Measurements from ENCODE around the gene GPC1.
"Not testable (repeated sequence)": the region's sequence is repeated elsewhere in the genome, so short reads cannot be mapped to it uniquely, and the experiment has no call there.

GPC1 gene

DNA sequence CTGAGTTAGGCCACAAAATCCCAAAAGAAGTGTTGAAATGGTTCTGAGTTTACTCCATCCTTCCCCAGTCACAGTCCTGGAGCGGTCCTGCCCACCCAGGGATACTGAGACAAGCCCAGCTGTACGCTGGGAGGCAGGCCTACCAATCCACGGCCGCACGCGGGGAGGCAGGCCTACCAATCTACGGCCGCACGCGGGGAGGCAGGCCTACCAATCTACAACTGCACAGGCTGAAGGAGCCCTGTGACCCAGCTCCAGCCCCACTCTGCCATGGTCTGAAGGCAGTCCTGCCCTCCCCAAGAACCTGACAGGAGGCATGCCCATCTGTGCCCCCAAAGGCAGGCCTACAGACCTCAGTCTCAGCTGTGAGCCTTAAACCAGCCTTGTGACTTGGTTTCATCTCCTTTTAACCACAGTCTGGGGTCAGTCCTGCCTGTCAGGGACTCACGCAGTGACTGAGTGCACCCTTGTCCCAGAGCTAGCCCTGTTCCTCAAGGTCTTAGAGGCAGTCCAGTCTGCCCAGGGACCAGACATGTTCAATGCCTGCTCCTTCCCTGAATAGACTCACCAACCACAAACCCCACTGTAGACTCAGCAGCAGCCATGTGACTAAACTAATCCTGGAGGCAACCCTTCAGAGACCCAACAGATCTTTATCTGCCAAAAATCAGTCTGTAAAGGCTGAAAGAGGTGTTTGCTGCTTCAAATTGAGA, 36.8 kb downstream of the GPC1 start:
- no peak for DNase-seq

DNA sequence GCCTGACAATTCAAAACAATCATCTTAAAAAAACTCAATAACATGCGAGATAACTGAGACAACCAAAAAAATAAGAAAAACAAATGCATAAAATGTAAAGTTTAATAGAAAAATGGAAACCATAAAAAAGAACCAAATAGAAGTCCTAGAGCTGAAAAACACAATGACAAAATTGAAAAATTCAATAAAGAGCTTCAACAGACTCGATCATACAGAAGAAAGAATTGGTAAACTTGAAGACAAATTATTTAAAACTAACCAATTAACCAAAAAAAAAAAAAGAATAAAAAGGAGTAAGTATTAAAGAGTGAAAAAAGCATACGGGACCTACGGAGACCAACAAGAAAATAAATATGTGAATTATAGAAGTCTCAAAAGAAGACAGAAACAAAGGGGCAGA, 37.7 kb downstream of the GPC1 start:
- no peak for DNase-seq

DNA sequence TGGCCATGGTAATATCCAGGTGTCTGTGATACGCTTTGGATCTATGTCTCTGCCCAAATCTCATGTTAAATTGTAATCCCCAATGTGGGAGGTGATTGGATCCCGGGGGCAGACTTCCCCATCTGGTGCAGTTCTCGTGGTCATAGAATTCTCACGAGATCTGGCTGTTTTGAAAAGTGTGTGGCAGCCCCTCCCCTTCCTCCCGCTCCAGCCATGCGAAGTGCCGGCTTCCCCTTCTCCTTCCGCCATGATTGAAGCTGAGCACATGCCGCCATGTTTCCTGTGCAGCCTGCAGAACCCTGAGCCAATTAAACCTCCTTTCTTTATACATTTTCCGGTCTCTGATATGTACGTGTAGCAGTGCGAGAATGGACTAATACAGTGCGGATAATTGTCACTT, 42.5 kb downstream of the GPC1 start:
- no peak for DNase-seq

DNA sequence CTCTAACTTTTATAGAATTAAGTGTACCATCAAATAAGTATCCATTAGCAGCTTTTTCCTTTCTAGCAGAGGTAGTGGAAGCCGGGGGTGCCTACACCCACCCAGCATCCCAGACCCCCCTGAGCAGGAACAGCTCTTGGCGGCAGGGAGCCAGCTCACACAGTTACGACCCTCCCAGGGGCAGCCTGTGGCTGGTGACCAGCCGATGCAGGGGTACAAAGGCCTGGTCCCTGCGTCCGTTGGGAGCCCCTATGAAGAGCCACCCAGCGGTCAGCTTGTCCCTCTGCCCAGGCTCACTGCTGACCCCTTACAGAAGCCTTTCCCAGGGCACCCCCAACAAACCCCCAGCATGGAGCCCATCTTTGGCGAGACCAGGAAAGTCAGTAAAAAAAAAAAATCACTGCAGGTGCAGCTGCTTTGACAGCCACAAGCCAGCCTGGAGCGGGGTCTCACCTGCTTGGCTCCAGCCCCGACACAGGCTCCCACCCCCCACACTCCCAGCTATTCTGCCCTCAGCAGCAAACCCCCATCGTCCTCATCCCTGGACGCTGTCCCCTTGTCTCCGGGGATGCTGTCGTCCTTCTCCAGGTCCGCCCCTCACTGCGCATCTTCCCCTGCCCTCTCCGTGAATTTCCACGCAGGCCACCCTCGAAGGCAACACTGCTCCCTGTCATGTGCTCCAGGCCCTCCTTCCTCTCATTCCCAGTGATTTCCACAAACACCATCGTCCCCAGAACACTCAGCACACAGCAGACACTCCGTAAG, 43.1 kb downstream of the GPC1 start:
- DNase-seq, result no peak

DNA sequence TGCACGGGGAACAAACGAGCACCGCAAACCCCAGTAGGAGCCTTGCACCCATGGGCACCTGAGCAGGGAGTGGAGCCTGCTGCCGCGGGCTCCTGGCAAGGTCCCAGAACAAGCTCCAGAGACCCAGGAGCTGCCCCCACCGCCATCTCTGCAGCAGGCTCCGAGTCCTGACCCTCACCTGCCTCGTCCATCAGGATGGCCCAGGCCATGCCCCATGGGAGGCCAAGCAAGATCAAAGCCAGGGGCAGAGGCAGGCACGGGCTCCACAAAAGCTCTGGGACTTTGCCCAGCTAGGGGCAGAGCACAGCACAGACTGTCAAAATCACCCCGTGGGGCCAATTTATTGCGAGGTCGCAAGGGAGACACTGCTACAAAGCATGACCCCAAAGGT, 43.6 kb downstream of the GPC1 start:
- no peak for DNase-seq

DNA sequence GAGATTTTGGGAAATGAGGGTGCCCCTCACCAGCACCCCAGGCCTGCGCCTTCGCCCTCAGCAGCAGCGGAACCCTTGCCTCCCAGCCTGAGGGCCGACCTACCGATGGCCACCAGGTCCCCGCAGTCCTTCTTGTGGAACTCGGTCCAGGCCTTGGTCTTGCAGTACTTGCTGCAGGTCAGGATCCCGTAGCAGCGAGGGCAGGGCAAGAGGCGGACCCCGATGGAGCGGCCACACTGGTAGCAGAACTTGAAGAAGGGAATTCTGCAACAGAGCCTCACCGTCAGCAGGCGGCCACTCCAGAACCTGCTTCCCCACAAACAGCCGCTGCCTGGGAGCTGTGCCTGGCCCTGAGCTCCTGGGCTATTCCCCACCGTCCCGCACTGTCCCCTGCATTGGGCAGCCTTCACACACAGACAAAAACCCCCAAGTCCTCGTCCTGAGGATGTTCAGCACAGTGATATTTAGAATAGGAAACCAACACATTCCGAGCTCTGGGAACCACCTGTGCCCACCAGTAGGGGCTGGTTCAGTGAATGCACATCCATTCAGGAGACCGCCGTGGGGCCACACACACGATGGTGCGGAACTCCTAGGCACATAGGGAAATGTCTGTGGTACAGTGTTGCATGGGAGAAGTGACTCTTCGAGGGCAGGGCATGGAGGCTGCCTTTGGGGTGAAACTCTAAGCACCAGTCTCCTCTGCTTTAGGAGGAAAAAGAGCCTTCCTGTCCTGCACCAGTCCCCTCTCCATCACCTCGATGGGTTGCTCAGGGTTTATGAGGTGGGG, 45.6 kb downstream of the GPC1 start:
- no peak for DNase-seq

DNA sequence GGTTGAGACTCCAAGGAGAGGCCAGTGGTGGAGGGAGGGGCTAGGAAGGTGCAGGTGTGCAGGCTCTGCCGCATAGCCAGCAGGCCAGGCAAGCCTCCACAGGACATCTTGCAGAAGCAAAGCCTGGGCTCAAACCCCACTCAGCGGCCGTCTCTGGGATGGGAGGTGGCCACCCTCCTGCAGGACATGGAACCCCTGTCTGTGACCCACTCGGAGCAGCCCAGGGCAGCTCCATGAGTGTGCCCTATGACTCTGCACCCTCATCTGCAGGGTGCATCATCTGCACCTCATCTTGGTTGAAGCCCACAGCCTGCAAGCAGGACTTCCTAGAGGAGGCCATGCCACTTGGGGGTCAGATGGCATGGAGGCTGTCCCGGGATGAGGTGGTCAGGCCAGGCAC, 46.3 kb downstream of the GPC1 start:
- DNase-seq, result no peak

DNA sequence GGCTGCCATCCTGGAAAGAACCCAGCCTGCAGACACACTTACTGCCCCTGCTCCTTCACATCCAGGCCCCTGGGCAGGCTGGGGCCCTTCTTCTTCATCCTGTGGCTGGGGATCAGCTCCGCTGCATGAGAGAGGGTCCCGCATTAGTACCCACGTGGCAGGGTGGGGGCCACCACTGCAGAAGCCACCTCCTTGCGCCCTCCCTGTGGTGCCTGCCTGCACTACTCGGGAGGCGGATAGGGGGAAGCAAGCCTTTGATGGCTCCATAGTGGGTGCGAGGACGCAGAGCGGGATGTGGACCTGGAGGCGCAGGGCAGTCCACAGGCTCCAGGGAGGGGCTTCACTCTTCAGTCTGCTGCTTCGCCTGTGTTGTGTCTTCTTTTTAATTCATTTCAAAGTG, 46.7 kb downstream of the GPC1 start:
- DNase-seq, result no peak

DNA sequence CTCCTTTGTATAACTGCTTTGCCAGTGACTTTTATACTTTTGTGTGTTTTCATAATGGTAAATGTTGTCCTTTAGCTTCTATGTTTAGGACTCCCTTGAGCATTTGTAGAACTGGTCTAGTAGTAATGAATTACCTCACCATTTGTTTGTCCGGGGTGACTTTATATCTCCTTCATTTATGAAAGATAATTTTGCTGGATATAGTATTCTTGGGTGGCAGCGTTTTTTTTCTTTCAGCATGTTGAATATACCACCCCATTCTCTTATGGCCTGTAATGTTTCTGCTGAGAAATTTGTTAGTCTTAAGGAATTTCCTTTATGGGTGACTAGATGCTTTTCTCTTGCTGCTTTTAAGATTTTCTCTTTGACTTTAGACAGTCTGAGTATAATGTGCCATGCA, 56.0 kb downstream of the GPC1 start:
- no peak for DNase-seq

DNA sequence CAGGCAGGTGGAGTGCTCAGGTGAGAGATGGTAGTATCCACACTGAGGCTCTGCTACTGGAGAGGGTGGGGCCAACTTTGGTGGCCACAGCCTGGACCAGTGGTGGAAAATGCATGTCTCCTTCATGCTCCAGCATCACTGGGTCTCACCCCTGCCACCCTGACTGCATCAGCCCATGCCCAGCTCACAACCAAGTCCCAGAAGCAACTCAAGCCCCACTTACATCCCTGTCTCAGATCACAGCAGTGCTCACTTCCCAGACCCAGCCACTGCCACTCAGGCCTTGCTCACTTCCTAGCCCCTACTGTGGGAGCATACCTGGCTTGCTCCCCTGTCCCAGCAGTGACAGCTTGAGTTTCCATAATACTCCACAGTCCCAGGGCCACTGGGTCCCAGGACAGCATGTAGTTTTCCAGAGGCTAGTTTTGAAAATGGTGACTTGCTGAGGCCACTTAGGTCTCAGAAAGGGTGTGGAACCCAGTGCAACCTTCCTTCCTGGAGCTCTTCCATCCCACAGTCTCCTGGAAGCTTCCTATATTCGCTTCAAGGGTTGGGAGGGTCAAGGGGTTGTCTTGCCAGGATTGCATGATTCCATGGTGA, 58.8 kb downstream of the GPC1 start:
- no peak for DNase-seq

DNA sequence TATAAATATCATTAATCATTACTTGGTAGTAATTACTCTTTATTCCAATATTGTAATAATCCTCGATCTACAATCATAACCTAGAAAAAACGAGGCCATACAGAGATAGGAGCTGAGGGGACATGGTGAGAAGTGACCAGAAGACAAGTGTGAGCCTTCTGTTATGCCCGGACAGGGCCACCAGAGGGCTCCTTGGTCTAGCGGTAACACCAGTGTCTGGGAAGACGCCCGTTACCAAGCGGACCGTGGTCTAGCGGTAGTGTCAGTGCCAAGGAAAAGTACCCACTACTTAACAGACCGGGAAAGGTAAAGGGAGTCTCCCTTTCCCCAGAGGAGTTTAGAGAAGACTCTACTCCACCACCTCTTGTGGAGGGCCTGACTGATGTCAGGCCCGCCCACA, 59.5 kb downstream of the GPC1 start:
- DNase-seq, result not testable (repeated sequence)

DNA sequence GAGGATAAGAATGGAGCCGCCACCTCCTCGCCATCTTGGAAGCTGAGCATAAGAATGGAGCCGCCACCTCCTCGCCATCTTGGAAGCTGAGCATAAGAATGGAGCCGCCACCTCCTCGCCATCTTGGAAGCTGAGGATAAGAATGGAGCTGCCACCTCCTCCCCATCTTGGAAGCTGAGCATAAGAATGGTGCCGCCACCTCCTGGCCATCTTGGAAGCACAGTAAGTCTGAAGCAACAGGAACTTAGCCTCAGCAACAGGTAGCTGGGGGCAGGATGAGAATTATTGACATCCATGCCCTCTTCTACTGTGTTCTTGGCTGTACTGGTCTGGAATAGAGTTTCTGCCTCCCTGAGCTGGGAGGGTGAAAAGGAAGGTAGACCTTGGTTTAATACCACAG, 61.6 kb downstream of the GPC1 start:
- not testable (repeated sequence) for DNase-seq

DNA sequence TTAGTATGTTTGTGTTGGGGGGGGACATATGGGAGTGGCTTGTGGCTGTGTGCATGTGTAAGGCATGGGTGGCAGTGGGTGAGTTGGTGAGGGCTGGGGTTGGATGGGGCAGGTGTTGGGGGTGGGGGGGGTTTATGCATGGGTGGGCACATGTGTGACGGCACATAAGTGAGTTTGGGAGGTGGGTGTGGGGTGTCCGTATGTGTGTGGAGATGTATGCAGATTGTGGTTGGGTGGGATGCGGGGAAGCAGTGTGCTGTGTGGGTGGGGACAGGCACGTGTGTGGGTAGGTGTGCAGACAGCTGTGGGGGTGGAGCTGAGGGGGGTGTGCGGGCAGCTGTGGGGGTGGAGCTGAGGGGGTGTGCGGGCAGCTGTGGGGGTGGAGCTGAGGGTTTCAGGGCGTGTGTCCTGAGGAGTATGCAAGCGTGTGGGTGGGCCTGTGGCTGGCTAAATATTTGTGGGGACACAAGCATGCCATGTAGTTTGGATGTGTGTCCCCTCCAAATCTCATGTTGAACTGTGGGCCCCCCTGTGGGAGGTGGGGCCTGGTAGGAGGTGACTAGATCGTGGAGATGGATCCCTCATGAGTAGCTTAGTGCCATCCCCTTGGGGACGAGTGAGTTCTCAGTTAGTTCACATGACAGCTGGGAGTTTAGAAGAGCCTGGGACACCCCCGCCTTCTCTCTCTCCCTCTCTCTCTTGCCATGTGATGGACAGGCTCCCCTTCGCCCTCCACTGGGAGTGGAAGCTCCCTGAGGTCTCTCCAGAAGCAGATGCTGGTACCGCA, 62.9 kb downstream of the GPC1 start:
- no peak for DNase-seq

DNA sequence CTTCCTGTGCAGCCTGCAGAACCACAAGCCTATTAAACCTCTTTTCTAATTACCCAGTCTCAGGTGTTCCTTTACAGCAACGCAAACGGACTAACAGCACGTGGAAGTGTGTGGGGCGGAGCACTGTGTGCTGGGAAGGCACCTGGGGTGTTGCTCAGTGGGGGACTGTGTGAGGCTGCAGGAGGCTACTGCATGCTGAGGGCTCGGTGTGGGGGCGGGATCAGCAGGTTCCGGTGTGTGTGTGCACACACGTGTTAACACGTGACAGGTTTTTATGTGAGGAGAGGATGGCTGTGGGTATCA, 63.4 kb downstream of the GPC1 start:
- DNase-seq, result no peak

DNA sequence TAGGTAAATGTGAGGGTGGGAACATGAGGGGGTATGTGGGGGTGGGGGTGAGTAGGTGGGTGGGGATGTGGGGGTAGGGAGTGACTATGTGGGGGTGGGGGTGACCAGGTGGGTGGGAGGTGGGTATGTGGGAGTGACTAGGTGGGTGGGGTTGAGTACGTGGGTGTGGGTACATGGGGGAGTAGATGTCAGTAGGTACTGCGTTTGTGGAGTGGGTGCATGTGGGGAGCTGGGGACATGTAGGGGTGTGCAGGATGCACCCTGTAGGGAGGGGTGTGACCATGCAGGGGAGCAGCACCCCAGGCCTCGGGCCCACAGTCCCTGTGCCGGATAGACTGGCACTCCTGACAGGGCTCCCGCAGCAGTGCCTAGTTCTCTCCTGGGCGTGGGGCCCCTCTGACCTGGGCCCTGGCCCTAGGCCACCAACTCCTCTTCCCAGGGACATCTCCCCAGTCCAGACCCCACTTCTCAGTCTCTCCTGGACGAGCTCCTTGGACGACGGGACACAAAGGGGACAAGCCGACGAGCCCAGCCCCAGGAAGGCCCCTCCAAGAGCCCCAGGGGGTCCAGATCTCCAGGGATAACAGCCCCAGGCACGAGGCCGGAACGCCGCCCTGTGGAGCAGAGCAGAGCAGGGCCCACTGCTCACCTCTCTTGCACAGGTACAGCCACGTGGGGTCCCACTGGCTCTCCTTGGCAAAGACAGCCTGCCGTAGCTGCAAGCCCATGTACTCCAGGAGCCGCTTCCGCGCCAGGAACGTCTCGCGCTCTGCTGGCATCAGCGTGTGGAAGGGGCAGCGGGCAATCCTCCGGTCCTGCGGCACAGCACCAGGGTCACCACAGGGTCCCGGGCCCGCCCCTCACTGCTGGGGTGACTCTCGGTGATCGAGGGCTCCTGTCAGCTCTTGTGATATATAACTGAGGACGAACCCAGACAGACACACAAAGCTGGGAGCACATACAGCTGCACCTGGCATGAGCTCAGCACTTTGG, 64.1 kb downstream of the GPC1 start:
- no peak for DNase-seq

DNA sequence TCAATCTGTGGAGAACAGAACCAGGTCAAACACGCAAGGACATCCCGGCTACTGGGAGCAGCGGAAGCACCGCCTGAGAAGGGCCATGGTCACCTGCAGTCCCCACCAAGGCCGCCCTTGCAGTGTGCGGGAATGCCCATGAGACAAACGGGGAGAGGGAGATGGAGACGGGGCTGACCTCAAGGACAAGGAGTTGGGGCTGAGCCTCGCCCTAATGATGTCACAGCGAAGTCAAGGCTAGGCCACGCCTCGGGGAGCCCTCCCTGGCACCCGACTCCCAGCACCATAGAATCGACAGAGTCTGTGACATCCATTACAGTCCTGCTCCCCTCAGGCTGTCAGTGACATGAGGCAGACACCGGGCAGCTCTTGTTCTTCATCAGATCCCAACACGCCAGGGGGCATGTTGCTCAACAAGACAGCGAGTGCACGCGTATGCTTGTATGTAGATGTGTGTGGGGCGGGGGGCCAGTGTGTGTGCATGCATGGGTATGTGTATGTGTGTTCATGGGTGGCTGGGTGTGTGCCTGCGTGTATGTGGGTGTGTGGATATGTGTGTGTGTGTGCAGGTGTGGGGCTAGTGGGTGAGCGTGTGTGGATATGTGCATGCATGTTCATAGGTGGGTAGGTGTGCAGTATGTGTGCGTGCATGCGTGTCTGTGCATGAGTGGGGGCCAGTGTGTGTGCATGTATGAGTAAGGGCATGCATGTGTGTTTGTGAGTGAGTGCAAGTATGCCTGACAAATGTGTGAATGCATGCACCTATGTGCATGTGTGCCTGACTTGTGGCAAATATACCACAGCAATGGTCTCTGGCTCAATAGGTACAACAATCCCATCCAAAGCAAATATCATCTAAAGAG, 65.3 kb downstream of the GPC1 start:
- DNase-seq, result no peak

DNA sequence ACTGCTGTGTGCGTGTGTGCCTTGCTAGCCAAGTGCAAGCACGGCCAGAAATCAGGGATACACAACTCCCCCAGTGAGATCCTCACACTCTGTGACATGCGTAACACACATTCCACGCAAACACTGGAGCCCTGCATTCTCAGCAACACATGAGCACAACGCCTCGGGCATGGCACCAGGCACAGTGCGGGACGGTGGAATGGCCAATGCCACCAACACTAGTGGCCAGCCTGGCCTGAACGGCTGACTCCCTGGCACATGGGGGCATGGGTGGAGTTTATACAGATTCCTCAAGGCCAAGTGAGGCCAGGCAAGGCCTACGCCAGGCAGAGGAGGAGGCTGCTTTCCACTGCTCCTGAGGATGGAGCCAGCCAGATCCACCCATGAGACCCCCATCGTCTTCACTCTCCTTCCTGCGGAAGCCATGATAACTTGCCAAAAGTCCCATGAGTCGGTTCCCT, 66.1 kb downstream of the GPC1 start:
- no peak for DNase-seq

DNA sequence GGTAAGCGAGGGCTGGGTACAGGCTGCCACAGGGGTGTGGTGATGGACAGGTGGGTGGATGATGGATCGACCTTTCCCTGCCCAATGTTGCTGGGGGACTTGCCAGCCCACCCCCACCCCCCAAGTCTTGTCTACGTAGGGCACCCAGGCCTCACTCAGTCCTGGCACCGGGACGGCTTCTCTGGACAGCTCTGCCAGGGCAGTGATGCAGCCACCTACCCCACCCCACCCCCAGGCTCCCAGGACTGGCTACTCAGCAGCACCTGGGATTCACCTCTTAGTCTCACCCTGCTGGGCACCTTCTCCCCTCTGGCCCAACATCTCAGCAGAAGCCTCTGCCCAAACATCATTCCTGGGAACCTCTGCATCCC, 66.6 kb downstream of the GPC1 start:
- no peak for DNase-seq

DNA sequence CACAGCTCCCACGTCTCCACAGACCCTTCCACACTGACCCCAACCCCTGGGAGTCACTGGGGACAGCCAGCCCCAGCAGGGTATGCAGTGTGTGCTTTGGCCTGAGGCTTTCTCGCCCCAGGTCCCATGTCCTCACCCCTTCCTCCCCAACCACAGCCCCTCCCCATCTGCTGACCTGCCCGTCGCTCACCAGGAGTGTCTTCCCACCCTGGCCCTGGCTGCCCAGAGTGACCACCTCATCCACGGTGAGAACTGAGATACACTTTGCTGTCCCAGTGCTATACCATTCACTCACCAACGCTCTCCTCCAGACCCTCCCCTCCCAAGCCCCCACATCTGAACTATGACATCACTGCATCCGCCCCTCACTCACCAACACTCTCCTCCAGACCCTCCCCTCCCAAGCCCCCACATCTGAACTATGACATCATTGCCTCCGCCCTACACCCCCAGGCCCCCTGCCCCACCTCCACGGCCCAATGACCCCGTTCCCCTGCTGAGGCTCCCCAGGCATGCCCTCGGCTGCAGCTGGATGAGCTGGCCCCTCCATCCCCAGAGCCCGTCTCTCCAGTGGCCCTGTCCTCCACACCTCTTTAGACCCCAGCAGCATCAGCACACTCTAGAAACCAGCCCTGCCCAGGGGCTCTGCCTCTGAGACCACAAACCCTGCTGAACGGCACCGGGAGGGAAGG, 67.1 kb downstream of the GPC1 start:
- no peak for DNase-seq

DNA sequence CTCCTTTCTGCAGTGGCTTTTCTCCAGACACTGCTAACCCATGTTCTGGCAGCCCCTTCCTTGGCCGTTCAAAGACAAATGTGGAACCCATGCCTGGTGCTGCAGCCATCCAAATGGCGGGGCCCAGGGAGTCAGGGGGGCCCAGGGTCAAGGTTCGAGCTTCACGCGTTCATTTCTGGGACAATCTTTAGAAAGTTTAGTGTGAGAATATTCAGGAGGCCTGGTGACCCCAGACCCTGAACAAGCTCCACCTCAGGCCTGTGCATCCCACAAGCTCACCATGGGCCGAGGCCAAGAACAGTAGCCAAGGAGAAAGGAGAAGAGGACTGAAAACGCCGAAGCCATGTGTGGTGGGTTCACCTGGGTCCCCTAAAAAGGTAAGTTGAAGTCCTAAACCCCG, 67.9 kb downstream of the GPC1 start:
- DNase-seq, result no peak
